Measurements from ENCODE around the gene TRMT61A.

TRMT61A gene

GRCh38 chr14:103569408-103569807, 40.4 kb downstream of the TRMT61A start:
- DNase-seq = no peak

GRCh38 chr14:103574104-103574503, 45.1 kb downstream of the TRMT61A start:
- no peak for DNase-seq

- DNase-seq = no peak
Measured at GRCh38 chr14:103574707-103575285, 45.8 kb downstream of the TRMT61A start.

GRCh38 chr14:103576371-103577024, 47.5 kb downstream of the TRMT61A start:
- DNase-seq = peak; percentile 76

GRCh38 chr14:103578401-103579075, 49.5 kb downstream of the TRMT61A start:
- DNase-seq = no peak

- DNase-seq = no peak
Measured at GRCh38 chr14:103581206-103581605, 52.2 kb downstream of the TRMT61A start.

GRCh38 chr14:103581954-103582703, 53.1 kb downstream of the TRMT61A start:
- DNase-seq = no peak

GRCh38 chr14:103584326-103584915, 55.4 kb downstream of the TRMT61A start:
- no peak for DNase-seq
